ENCODE measurements around the gene GBX1.

Gene GBX1

GRCh38 chr7:151139071-151139790, 28.3 kb downstream of the GBX1 start:
- peak; percentile 21 for DNase-seq (ENCODE audit: low spot score)
- TF ChIP-seq, protein P1, sequence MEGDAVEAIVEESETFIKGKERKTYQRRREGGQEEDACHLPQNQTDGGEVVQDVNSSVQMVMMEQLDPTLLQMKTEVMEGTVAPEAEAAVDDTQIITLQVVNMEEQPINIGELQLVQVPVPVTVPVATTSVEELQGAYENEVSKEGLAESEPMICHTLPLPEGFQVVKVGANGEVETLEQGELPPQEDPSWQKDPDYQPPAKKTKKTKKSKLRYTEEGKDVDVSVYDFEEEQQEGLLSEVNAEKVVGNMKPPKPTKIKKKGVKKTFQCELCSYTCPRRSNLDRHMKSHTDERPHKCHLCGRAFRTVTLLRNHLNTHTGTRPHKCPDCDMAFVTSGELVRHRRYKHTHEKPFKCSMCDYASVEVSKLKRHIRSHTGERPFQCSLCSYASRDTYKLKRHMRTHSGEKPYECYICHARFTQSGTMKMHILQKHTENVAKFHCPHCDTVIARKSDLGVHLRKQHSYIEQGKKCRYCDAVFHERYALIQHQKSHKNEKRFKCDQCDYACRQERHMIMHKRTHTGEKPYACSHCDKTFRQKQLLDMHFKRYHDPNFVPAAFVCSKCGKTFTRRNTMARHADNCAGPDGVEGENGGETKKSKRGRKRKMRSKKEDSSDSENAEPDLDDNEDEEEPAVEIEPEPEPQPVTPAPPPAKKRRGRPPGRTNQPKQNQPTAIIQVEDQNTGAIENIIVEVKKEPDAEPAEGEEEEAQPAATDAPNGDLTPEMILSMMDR (IDR thresholded peaks at IDR 0.05; ENCODE audit: extremely low read depth, missing control alignments) = no peak

DNA sequence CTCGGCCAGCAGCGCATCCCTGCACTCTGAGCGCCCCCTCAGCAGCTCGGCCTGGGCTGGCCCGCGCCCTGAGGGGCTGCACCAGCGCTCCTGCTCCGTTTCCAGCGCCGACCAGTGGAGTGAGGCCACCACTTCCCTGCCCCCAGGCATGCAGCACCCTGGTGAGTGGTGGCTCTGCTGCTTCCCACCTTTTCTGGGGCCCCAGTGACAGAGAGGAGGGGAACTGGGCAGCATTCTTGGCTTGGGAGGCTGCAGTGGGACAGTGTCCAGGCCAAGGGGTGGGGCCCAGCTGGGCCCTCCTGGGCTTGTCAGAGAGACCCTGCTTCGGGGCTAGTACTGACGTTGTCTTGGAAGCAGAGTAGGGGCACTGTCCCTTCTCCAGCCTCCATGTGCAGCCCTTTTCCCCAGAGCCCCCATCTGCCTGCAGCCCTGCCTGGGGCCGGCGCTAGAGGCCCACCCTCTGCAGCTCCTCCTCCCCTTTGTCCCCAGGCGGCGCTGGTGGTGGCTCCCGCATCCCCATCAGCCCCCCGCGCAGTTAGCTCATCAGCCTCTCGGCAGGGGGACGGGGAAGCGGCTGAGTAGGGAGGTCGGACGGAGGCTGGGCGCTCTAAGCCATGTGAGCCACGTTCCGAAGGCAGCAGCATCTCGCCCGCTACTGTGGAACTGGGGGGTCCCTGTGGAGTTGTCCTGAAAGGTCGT, 29.2 kb downstream of the GBX1 start:
- TF ChIP-seq, protein P1 (IDR thresholded peaks at IDR 0.05; ENCODE audit: extremely low read depth, missing control alignments) = no peak
- DNase-seq (ENCODE audit: low spot score) = peak; percentile 25

GRCh38 chr7:151137791-151138152, 29.7 kb downstream of the GBX1 start:
- peak; percentile 28 for DNase-seq (ENCODE audit: low spot score)
- TF ChIP-seq, protein P1 (IDR thresholded peaks at IDR 0.05; ENCODE audit: extremely low read depth, missing control alignments) = no peak

- DNase-seq (ENCODE audit: low spot score) = peak; percentile 25
- TF ChIP-seq, protein P1 (IDR thresholded peaks at IDR 0.05; ENCODE audit: extremely low read depth, missing control alignments) = no peak
Measured at GRCh38 chr7:151137076-151137675, 30.3 kb downstream of the GBX1 start.

- DNase-seq (ENCODE audit: low spot score) = peak; percentile 33
- TF ChIP-seq, protein P1 (IDR thresholded peaks at IDR 0.05; ENCODE audit: extremely low read depth, missing control alignments) = no peak
Measured at GRCh38 chr7:151135866-151136843, 31.3 kb downstream of the GBX1 start.

GRCh38 chr7:151135525-151135845, 32.0 kb downstream of the GBX1 start:
- peak; percentile 31 for DNase-seq (ENCODE audit: low spot score)
- TF ChIP-seq, protein P1 (IDR thresholded peaks at IDR 0.05; ENCODE audit: extremely low read depth, missing control alignments) = no peak

Measured in GM20000 (cell line).